Activated naive CD4-positive, alpha-beta T cell treated with anti-CD3 and anti-CD28 coated beads, Interleukin-2, amount 50 U/mL, for 16 hours (primary cell): ENCODE data around the gene DPP9.

ENCODE experiments used
- DNase-seq: peaks from one replicate; pipeline ENCODE4 v3.0.0-alpha.2; 2020

Gene DPP9

DNA sequence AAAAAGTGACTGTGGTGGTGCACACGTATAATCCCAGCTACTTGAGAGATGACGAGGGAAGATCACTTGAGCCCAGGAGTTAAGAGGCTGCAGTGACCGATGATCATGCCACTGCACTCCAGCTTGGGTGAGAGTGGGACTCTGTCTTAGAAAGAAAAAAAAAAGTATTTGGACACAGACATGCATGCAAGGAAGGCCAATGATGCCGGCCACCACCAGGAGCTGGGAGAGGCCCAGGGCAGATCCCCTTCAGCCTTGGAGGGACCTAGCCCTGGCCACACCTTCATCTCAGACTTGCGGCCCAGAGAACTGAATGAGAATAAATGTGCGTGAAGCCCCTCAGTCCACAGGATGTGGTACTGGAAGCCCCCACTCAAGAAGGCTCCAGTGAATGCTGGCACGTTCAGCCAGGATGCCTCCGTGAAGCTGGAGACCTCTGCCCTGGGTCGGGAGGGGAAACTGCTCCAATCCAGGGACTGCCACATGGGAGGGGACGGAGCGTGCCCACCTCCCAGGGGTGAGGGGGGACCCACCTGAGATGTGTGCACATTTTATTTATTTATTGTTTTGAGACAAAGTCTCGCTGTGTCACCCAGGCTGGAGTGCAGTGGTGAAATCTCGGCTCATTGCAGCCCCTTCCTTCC is 69.7 kb downstream of the DPP9 start:
- DNase-seq: no peak

DNA sequence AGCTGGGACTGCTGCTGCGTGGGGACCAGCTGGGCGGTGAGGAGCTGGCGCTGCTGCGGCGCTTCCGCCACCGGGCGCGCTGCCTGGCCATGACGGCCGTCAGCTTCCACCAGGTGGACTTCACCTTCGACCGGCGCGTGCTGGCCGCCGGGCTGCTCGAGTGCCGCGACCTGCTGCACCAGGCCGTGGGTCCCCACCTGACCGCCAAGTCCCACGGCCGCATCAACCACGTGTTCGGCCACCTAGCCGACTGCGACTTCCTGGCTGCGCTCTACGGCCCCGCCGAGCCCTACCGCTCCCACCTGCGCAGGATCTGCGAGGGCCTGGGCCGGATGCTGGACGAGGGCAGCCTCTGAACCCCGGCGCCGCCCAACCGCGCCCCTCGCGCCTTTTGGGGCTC is 71.6 kb downstream of the DPP9 start:
- no peak for DNase-seq

DNA sequence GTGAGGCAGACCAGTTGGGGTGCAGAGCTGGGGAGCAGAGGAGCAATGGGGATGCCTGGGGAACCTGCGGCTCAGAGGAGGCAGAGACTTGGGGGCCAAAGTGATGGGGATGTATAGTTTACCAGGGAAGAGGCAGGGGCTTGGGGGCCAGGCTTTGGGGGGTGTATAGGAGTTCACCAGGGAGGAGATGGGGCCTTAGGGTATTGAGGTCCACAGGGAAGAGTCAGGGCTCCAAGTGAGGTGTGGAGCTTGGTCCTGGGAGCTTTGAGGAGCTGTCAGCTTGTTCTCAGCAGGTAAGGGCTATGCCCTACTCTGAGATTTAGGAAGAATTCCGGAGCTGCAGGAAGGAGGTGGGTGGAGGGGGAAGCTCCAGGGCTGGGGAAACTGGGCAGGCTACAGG is 73.5 kb downstream of the DPP9 start:
- no peak for DNase-seq

DNA sequence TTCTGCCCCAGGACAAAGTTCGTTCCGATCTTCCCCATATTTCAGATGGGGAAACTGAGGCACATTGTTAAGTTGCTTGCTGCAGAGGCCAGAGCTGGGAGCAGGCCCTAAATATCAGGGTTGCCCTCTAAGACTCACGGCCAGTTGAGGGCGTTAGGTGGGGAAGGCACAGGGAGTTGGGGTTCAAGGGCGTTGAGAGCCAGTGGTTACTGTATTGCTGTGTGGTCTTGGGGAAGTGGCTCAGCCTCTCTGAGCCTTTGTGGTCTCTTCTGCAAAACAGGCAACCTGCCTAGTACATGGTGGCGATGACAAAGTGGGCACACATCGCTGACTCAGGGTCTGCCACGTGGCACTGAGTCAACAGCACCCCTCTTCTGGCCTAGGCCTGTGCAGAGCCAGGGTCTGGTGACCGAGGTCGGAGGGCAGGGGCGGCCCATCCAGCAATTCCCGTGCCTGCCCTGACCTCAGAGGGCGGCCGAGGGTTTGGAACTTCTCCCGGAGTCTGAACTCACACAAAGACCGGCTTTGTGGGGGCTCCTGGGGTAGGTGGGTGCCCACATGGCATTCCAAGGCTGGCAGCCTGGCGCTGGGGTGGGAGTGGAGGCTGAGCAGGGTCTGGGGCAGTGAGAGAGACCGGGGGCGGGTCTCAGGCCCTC is 74.1 kb downstream of the DPP9 start:
- DNase-seq: no peak

DNA sequence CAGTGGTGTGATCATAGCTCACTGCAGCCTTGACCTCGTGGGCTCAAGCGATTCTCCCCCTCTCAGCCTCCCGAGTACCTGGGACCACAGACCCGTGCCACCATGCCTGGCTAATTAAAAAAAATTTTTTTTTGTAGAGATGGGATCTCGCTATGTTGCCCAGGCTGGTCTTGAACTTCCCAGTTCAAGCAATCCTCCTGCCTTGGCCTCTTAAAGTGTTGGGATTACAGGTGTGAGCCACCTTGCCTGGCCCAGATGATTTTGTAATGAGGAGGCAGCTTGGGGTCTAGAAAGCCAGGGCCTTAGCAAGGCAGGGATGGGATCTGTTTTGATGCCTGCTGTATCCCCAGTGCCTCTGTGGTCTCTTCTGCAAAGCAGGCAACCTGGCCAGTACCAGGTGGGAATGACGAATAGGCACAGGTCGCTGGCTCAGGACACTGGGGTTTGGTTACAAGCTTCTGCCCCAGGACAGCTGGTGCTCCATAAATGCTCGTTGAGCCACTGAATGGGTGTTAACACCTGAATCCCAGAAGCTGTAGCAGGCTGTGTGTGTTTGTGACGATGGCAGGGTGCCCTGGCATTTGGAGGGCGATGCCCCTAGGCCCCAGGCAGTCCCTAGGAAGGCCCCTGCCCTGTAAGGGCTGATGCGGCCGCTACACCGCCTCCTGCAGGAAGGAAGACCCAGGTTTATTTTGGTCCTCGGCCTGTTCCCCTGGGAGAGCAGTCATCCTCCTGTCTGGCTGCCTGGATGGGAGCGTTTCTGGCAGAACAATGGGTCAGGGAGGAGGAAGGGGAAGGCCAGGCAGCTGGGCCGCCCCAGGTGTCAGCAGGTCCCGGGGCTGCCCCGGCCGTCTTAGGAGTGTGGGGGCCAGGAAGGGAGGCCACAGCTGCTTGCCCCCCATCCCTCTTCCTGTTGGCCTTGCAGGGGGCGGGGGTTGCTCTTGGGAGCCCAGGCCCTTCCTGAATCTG is 75.7 kb downstream of the DPP9 start:
- DNase-seq: no peak

DNA sequence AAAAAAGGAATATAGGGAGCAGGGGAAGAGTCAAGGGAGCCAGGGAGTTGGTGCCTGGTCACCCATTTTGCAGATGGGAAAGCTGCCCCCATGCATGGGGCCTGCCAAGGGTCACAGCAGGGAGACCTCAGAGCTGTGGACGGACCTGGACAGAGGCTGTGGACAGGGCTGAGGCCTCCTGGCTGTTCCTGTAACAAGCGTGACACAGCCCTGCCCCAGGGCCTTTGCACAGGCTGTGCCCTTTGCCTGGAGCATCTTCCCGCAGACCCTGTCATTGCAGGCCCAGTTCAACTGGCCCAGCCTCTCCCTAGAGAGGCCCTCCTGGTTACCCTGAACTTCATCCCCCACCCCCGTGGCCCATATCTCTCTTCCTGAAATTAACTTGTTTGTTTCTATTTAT is 77.9 kb downstream of the DPP9 start:
- no peak for DNase-seq

DNA sequence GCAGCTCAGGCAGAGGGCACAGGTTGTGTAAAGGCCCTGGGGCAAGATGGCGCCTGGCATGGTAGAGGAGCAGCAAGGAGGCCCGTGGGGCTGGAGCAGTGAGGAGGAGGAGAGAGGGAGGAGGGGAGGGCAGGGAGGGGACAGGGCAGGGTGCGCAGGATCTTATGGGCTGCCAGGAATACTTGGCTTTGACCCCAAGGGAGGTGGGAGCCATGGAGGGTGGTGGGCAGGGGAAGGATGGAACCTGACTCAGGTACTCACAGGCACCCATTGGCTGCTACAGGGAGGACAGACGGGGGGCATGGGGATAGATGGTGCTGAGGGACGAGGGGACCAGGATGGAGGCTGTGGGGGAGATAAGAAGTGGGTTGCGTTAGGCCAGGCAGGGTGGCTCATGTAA is 81.0 kb downstream of the DPP9 start:
- DNase-seq: no peak

DNA sequence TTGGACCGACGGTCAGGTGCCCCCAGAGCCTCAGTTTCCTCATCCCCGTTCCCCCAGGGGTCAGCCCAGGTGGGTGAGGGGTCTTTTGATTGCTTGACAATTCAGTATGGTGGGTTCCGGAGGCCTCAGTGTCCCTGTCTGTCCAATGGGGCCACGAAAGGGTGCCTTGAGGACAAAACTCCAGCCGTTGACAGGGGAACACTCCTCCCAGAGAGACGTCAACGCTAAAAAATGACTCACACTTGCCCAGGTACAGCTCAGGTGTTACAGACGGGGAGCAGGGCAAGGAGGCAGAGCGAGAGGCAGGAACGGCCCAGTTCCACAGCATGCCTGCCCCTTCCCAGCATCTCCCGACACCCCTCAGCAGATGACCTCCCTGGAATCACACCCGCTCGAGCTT is 82.5 kb downstream of the DPP9 start:
- no peak for DNase-seq

DNA sequence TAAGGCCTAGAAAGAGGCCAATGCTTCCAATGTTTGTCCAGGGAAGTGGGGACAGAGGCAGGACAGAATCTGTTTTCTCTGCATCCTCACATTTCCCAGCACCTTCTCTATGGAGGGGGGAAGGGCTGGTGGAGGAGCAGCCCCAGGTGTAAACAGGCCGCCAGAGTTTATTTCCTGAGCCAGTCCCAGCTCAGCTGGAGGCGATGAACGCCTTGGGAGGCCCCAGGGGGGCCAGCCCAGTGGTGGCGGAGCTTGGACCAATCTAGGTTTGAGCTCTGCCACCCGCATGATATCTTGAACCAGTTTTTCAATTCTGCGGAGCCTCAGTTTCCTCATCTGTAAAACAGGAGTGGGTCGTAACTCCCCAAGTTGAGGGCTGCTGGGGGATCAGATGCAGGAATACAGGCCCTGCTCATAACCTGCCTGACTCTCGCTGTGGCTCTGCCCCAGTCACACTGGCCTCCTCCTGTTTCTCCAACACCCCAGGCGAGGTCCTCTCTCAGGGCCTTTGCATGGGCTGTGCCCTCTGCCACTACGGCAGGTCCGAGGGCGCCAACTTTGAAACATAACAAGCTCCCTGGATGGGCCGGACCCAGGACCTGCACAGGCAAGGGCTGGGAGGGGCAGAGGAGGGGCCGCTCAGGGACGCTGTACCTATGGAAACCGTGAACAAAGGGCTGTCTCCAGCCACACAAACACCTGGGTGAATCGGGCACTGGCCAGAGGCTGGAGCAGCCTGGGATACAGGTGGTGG is 83.2 kb downstream of the DPP9 start:
- DNase-seq: no peak

DNA sequence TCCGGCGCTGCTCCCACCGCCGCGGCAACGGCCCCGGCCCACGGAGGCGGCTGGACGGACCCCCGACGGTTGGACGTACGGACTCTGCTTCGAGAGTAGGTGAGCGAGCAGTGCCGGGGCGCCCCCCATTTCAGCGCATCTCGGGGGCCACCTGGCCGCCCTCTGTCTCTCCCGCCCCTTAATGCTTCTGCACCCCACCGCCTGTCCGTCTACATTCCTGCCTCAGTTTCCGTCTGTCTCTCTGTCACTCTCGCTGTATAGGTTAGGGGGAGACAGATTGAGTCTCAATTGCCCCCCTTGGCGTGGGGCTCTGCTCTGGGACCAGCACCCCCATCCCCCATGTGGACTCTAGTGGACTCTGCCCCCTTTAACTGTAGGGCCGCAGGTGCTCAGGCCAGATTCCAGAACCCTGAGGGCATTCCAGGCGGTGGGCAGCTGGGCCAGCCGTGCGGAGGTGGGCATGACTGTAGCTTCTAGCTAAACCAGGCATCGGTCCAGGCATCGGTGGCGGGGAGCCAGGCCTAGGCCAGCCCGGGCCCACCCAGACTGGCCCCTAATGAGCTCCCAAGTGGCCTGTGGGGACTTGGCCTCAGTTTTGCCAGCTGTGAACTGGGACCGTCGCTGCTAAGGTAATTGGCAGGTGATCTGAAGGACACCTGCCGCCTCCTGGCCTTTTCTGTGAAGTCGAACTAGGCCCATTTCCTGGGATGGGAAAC is 84.0 kb downstream of the DPP9 start:
- DNase-seq: no peak

DNA sequence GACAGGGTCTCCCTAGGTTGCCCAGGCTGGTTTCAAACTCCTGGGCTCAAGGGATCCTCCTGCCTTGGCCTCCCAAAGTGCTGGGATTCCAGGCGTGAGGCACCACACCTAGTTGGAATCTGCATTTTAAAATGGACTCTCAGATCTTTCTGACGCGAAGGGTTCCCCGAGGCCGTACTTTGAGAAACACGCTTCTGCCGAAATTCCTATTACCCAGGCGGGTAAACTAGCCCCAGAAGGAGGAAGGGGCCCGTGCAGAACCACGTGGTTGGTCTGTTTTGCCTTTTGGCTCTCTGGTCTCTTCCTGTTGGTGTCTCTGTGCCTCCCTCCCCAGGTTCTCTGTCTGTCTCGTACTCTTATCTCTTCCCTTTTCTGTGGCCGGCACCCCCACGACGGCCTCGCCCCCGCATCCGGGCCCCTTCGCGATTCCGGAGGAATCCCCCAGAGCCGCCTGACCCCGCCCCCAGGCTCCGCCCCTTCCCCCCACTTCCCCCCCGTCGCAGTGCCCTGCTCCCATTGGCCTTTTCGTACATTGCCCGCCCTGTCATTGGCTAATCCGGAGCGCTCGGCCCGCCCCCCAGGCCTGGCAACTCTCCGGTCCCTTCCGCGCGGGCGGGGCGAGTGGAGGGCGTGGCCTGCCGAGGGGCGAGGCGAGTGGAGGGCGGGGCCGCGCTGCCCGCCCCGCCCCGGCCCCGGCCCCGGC is 84.7 kb downstream of the DPP9 start, which contains the start of gene TNFAIP8L1:
TSS of gene TNFAIP8L1 (plus strand) at position 689 of the 703 bp plus-strand sequence. CDS start 12,354 bp downstream, outside the sequence.
- peak; percentile 99 for DNase-seq

DNA sequence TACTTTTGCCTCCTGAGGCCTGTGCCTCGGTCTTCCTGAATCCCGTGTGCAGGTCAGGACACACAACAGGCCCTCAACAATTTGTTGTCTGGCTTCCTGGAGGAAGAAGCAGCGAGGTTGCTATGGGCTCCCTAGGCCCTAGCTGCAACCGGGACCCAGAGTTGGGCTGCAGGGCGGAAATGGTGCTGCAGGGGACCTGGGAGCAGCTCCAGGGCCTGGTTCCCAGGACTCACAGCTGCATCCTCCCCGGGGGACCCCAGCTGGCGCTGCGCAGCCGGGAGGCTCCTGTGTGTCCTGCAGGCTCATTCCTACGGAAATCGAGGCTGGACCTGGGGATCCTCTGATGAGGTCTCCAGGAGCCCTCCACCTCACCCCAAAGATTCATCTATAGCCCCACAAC is 85.3 kb downstream of the DPP9 start:
- no peak for DNase-seq

DNA sequence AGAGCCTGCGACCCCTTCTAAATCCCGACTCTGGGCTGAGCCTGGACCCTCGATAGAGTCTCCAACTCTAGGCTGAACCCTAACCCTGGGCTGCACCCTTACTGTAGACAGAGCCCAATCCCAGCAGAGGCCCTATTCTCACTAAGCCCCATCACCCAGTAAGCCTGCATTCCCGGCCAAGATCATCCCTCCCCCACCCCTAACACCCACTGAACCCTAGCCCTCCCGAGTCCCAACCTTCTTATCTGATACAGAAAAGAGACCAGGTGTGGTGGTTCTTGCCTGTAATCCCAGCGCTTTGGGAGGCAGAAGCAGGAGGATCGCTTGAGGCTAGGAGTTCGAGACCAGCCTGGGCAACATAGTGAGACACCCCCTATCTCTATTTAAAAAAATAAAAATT is 86.9 kb downstream of the DPP9 start:
- no peak for DNase-seq

DNA sequence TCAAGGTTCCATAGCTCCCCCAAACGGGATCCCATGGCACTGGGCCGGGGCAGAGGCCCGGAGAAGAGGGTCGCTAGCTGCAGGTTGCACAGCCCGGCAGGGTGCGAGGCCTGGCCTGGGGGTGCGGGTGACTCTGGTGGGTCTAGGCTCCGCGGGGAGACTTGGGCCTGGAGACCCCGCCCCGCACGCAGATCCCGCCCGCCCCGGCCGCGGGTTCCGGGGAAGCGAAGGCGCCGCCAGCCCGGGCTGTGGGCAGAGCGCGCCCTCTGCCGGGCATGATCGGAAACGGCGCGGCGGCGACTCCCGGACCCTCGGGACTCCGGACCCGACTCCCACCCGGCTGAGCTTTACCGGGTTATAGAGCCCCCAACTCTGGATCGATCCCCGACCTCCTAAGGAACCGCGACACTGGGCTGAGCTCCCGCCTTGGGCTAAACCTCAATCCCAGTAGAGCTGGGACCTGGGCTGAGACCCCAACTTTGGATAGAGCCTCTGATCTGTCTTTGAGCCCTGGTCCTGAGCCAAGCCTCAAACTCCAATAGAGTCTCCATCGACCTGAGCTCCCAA is 87.4 kb downstream of the DPP9 start:
- DNase-seq: peak; percentile 79

DNA sequence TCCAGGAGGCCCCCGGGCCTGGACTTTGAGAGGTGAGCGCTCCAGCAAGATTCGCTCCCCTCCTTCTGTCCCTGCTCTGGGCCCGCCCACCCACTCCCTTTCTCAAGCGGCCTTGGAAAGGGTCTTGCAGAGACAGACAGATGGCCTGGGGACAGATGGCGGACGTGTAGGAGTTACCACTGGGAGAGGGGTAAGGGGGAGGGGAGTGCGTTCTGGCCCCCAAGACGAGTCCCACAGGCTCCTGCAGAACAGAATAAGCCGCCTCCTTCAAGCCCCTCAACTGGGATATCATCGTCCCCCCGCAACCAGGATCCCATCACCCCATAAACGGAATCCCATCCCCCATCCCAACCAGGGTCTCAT is 87.9 kb downstream of the DPP9 start:
- DNase-seq: no peak

DNA sequence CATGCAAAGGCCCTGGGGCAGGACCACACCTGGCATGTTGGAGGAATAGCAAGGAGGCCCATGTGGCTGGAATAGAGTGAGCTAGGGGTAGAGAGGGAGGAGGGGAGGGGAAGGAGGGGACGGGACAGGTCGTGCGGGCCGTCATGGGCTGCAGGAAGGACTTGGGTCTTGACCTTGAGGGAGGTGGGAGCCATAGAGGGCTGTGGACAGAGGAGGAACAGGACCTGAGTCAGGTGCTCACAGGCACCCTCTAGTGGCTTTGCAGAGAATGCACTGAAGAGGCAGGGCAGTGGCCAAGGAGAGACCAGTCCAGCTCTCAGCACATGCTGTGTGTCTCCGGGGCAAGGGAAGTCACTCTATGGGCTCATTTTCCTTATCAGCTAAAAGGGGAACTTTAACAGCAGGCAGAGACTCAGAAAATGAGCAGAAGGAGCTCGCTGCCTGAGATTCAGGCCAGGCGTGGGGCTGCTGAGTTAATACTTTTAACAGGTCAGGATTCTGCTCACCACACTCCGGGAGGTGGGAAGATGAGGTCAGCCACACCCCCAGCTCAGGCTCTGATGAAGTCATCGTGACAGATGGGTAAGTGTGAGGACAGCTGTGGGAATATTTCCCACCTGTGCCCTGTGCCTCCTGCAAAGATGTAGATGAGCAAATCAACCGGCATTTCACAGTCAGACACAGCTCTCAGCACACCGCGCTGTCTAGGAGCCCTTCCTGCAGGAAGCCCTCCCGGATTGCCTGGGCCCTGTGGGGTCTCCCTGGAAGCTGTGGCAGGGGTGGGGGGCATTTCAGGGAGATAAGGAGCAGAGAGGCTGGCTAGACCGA is 90.3 kb downstream of the DPP9 start:
- peak; percentile 41 for DNase-seq
